Progenitor cell of endocrine pancreas (in vitro differentiated cells): Measurements from ENCODE around the gene SCAF11. TPM values are rescaled to one million over a fixed set of nuclear protein-coding genes. Genes with fewer than 3 reads are reported as not detected.

ENCODE experiments used
- DNase-seq: peaks from one replicate; pipeline ENCODE4 v3.0.0; 2021; ENCODE audit warnings: low spot score; ENCODE audit not compliant: unreplicated experiment
- H3K27ac Mint-ChIP-seq: 2 replicates; pipeline ENCODE4 v1.8.0; 2021; ENCODE audit warnings: mild to moderate bottlenecking, moderate library complexity, mixed read lengths
- H3K27me3 Mint-ChIP-seq: 2 replicates; pipeline ENCODE4 v1.8.0; 2021; ENCODE audit warnings: mixed read lengths
- H3K36me3 Mint-ChIP-seq: 2 replicates; pipeline ENCODE4 v1.8.0; 2022; ENCODE audit warnings: mixed read lengths; ENCODE audit not compliant: insufficient read depth
- H3K4me1 Mint-ChIP-seq: 2 replicates; pipeline ENCODE4 v1.8.0; 2021; ENCODE audit warnings: low read depth, mixed read lengths
- H3K4me3 Mint-ChIP-seq: 2 replicates; pipeline ENCODE4 v1.8.0; 2021; ENCODE audit warnings: low read depth, mild to moderate bottlenecking, moderate library complexity, mixed read lengths
- H3K9me3 Mint-ChIP-seq: 2 replicates; pipeline ENCODE4 v1.8.0; 2021; ENCODE audit warnings: low read depth, mixed read lengths
- total RNA-seq: library from RNA; stranded (reverse); gene quantifications from 2 replicates; pipeline ENCODE4 v1.2.1, GENCODE V29; 2021
- TF ChIP-seq, protein P1 (sequence below): fragments of 200-600 bp; sonication (generic); IDR thresholded peaks from one replicate; pipeline ENCODE4 v1.5.0; 2021; ENCODE audit warnings: antibody characterized with exemption, mild to moderate bottlenecking; ENCODE audit not compliant: unreplicated experiment

Gene SCAF11
- total RNA-seq, 1 donor from 2014 or later = 113 TPM

DNA sequence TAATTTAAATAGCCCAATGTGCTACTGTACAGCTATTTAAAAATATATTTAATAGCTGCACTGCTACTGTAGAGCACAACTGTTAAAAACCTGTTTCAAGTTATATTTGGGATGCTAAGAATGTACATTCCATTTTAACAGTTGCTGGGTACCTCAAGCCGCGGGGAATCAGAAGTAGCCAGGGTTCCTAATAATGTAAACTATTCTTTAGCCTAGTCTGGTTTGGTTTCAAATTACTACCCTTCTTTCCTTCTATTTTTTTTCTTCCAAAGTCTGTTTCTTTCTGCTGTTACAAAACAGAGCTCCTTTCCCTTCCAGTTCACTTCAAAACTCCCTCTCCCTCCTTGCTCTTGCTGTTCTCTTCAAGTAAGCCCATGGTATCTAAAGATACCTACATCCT is 21.3 kb downstream of the SCAF11 start:
- Mint-ChIP-seq H3K9me3 (no peaks in the 10 kb centered on the region), H3K36me3 (peaks cover 10% of the 10 kb centered on the region), H3K27ac (peak overlapping the region; percentile 9), H3K4me3 (no peak overlapping the region), H3K4me1 (peaks cover 23% of the 10 kb centered on the region), H3K27me3 (no peaks in the 10 kb centered on the region)
- TF ChIP-seq, protein P1, sequence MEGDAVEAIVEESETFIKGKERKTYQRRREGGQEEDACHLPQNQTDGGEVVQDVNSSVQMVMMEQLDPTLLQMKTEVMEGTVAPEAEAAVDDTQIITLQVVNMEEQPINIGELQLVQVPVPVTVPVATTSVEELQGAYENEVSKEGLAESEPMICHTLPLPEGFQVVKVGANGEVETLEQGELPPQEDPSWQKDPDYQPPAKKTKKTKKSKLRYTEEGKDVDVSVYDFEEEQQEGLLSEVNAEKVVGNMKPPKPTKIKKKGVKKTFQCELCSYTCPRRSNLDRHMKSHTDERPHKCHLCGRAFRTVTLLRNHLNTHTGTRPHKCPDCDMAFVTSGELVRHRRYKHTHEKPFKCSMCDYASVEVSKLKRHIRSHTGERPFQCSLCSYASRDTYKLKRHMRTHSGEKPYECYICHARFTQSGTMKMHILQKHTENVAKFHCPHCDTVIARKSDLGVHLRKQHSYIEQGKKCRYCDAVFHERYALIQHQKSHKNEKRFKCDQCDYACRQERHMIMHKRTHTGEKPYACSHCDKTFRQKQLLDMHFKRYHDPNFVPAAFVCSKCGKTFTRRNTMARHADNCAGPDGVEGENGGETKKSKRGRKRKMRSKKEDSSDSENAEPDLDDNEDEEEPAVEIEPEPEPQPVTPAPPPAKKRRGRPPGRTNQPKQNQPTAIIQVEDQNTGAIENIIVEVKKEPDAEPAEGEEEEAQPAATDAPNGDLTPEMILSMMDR = no peak
- DNase-seq = no peak

DNA sequence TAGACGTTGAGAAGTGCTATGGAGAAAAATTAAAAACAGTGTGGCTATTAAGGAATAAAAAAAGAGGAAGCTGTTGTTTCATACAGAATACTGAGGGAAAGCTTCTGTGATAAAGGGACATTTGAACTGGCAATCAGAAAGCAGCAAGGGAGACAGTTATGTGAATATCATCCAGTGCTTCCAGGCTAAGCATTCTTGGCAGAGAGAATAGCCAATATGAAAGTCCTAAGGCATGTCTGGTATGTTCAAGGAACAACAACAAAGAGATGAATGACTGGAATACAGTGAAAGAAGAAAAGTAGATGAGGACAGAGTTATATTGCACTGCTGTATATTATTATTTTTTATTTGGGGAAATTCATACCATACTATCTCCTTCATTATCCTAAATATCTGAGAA is 23.9 kb downstream of the SCAF11 start:
- peaks cover 13% of the 10 kb centered on the region for H3K4me1 Mint-ChIP-seq
- no peaks in the 10 kb centered on the region for H3K27me3 Mint-ChIP-seq

DNA sequence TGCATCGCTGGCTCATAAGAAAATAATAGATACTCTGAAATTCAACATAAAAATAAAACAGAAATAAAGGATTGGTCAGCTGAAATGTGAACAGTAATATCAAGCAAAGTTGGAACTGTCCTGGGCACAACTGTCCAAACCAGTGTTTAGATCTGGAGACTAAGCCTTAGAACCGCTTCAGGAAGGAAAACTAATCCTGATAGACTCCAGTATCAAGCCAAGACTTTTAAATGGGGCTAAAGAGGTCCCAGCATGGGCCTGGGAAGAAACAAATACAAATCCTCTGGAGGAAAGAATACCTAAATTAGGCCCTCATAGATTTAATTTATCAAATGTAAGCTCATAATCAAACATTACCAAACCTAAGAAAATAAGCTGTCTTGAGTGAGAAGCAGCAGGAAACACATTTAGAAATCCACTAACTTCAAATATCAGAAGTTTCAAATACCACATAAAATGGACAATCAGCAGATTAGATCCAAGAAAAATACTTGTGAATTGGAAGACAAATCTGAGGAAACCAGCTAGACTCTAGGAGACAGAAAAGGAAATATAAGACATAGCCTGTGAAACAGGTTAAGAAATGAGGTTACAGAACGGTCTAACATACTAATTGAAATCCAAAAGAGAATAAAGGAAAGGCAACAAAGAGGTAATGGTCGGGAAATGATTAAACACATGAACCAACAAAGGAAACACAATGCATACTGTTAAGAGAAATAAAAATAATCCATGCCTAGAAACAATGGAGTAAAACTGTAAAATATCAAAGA is 27.6 kb downstream of the SCAF11 start:
- TF ChIP-seq, protein P1 = no peak
- H3K27ac Mint-ChIP-seq = peak overlapping the region; percentile 15

More for the DNA sequence above, 23.9 kb downstream of the SCAF11 start:
- TF ChIP-seq, protein P1 = no peak
- DNase-seq = no peak
- no peak overlapping the region for H3K4me3 Mint-ChIP-seq
- H3K36me3 Mint-ChIP-seq = peaks cover 22% of the 10 kb centered on the region
- H3K27ac Mint-ChIP-seq = no peak overlapping the region
- peaks cover 3% of the 10 kb centered on the region for H3K9me3 Mint-ChIP-seq

DNA sequence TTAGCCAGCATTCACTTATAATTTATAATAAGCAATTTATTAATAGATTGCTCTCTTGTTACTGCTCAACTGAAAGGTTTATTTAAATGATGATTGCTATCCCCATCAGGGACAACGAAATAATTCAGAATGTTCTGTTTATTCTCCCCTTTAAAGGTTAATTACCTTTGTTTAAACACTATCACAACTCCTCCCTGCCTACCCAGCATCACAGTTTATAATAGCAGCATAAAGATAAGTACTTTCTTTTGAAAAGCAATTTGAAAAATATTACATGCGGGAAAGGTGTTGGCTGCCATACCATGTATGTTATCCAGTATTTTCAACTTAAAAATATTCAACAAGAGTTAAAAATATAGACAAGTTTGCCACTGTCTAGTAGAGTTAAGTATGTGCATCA is 30.6 kb downstream of the SCAF11 start:
- H3K27ac Mint-ChIP-seq = no peak overlapping the region
- TF ChIP-seq, protein P1 = no peak
- H3K27me3 Mint-ChIP-seq = no peaks in the 10 kb centered on the region
- peaks cover 6% of the 10 kb centered on the region for H3K4me1 Mint-ChIP-seq
- no peak for DNase-seq
- H3K4me3 Mint-ChIP-seq = no peak overlapping the region
- H3K36me3 Mint-ChIP-seq = peaks cover 26% of the 10 kb centered on the region
- H3K9me3 Mint-ChIP-seq = peaks cover 3% of the 10 kb centered on the region

More for the DNA sequence above, 27.6 kb downstream of the SCAF11 start:
- H3K9me3 Mint-ChIP-seq = peaks cover 3% of the 10 kb centered on the region
- H3K4me3 Mint-ChIP-seq = no peak overlapping the region
- peaks cover 12% of the 10 kb centered on the region for H3K4me1 Mint-ChIP-seq
- no peak for DNase-seq
- peaks cover 23% of the 10 kb centered on the region for H3K36me3 Mint-ChIP-seq
- no peaks in the 10 kb centered on the region for H3K27me3 Mint-ChIP-seq

DNA sequence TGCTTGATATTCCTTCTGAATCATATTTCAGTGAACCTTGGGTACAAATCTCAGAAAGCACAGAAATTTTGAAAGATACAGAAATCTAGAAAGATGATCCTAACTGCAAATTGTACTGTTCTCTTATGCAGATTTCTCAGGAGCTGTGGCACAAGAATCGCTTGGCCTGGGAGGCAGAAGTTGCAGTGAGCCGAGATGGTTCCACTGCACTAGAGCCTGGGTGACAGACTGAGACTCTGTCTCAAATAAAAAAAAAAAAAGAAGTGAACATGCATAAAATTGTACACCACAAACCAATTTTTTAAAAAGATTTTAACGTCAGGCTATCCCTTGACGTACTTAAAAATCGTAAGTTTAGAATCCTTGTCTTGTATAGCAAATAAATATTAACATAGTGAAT is 31.3 kb downstream of the SCAF11 start:
- Mint-ChIP-seq H3K27ac (peak overlapping the region; percentile 33), H3K9me3 (peaks cover 3% of the 10 kb centered on the region), H3K4me1 (peaks cover 6% of the 10 kb centered on the region), H3K4me3 (no peak overlapping the region), H3K36me3 (peaks cover 22% of the 10 kb centered on the region), H3K27me3 (no peaks in the 10 kb centered on the region)
- TF ChIP-seq, protein P1 = no peak
- no peak for DNase-seq
